ENCODE measurements around the gene GNG3.

DNA sequence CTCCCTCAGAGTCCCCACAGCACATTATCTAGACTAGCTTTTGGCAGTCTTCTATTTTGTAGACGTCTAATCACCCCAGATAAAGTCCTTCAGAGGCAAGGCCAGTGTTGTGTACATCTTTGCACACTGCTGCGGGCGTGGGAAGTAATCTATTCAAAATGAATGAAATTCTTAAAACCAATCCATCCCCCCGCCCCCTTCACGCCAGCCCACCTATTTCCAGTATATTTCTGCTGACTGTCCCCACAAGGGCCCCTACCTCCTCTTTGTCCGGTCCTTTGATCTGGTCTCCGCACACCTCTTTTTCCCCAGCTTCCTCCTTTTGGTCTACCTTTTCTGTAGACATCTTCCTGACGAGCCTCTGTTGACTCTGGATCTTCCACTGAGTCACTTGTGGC lies 627 bp upstream of the GNG3 start:
- TF ChIP-seq, protein P1, sequence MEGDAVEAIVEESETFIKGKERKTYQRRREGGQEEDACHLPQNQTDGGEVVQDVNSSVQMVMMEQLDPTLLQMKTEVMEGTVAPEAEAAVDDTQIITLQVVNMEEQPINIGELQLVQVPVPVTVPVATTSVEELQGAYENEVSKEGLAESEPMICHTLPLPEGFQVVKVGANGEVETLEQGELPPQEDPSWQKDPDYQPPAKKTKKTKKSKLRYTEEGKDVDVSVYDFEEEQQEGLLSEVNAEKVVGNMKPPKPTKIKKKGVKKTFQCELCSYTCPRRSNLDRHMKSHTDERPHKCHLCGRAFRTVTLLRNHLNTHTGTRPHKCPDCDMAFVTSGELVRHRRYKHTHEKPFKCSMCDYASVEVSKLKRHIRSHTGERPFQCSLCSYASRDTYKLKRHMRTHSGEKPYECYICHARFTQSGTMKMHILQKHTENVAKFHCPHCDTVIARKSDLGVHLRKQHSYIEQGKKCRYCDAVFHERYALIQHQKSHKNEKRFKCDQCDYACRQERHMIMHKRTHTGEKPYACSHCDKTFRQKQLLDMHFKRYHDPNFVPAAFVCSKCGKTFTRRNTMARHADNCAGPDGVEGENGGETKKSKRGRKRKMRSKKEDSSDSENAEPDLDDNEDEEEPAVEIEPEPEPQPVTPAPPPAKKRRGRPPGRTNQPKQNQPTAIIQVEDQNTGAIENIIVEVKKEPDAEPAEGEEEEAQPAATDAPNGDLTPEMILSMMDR (IDR thresholded peaks at IDR 0.05): no peak
- TF ChIP-seq POLR2A (IDR thresholded peaks at IDR 0.05): no peak
